Stimulated activated CD4-positive, alpha-beta T cell treated with anti-CD3 and anti-CD28 coated beads, Interleukin-15, amount 100 ng/mL, for 1 hour (primary cell): ENCODE measurements around the gene FHL2.

Source experiments
- DNase-seq, 2 donors: peaks; one replicate each; pipeline ENCODE4 v3.0.0-alpha.2; 2020; ENCODE audit warnings: low read depth in 1 of 2, low spot score in 1 of 2

The FHL2 gene

DNA sequence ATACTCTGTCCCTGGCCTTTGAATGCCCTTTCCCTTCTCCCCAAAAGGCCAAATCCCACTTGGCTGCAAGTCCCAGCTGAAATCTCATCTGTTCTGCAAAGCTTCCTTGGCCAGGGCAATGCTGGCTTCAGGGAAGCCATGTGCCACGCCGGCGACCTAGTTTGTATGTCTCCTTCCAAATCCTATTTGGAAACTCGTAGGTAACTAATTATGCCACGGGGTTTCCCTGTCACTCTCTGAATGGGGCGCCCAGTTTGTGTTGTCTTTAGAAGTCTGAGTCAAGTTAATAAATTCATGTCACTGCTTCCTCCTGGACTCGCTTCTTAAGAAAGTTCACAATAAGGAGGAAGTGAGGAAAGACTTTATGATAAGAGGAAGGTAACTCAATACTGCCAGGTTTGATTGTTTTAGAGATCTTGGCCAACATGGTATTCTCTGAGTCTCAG is 19.1 kb downstream of the FHL2 start:
- DNase-seq = no peak

- DNase-seq = no peak
Measured at GRCh38 chr2:105378921-105379383, 19.9 kb downstream of the FHL2 start.

DNA sequence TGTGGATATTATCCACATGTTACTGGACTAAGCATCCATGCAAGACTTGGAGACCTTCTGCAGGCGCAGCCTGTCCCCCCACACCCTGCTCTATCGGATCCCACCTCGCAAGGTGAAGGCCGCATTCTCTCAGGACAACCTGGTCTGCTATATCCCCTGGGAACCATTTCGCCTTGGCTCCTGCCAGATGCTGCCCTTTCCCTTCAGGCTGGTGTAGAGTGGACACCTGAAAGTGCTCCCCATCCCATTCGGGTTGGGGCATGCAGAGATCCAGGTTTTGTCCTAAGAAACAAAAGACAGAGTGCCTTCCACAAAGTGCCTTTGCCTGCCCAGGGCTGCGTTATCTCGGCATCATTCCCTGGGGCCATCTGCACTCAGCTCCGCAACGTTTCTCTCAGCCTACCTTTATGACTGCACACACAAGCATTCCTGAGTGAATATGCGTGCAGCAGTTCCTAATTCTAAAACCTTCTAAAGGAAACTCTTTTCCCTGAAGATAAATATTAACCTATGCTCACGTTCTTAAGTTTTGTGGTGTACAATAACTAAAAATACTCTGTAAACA is 20.5 kb downstream of the FHL2 start:
- no peak for DNase-seq

GRCh38 chr2:105377871-105378270 is 21.0 kb downstream of the FHL2 start:
- no peak for DNase-seq

GRCh38 chr2:105376789-105377240 is 22.0 kb downstream of the FHL2 start:
- DNase-seq = no peak

DNA sequence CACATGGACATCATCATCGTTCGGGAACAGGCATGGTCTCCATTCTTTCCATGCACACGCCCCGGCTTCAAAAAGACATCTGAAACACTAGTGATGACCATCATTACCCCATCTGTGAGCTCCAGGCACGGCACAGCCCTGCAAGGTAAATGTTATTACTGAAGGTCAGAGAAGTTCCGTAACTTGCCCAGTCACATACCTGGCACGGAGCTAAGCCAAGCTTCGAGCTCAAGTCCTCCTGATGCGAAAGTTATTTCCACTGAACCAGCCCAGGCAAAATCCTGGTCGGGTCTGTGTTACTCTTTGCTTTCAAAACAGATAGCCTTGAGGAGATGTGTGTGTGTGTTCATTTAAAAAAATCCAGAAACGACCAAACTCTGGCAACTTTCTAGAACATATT is 22.8 kb downstream of the FHL2 start:
- no peak for DNase-seq

DNA sequence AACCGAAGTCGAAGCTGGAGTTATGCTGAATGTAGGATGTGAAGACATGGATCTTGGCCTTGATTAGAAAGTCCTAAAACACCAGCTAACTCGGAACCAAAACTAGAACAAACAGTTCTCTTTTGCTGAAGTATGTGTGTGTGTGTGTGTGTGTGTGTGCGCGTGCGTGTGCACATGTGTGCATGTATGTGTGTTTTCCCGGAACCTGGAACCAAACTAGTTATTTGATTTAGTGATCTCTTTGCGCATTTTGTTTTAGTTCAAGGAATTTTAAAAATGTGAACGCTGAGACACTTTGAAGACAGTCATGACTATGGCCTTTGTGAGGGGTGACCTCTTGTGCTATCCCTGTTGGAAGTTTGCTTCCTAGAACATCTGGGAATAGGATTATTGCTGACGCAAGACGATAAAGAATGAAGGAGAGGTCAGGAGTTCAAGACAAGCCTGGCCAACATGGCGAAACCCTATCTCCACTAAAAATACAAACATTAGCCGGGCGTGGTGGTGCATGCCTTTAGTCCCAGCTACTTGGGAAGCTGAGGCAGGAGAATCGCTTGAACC is 23.8 kb downstream of the FHL2 start:
- DNase-seq = no peak

GRCh38 chr2:105373895-105374401 is 24.9 kb downstream of the FHL2 start:
- no peak for DNase-seq

GRCh38 chr2:105373344-105373781 is 25.5 kb downstream of the FHL2 start:
- no peak for DNase-seq

GRCh38 chr2:105371810-105372209 is 27.0 kb downstream of the FHL2 start:
- no peak for DNase-seq

GRCh38 chr2:105371156-105371555 is 27.7 kb downstream of the FHL2 start:
- DNase-seq = no peak

- DNase-seq = peak; percentile 69 to 79
Measured at GRCh38 chr2:105369777-105370690, 28.8 kb downstream of the FHL2 start.

GRCh38 chr2:105368759-105369408 is 30.0 kb downstream of the FHL2 start:
- no peak for DNase-seq

- DNase-seq = no peak
Measured at GRCh38 chr2:105365206-105365605, 33.6 kb downstream of the FHL2 start.

DNA sequence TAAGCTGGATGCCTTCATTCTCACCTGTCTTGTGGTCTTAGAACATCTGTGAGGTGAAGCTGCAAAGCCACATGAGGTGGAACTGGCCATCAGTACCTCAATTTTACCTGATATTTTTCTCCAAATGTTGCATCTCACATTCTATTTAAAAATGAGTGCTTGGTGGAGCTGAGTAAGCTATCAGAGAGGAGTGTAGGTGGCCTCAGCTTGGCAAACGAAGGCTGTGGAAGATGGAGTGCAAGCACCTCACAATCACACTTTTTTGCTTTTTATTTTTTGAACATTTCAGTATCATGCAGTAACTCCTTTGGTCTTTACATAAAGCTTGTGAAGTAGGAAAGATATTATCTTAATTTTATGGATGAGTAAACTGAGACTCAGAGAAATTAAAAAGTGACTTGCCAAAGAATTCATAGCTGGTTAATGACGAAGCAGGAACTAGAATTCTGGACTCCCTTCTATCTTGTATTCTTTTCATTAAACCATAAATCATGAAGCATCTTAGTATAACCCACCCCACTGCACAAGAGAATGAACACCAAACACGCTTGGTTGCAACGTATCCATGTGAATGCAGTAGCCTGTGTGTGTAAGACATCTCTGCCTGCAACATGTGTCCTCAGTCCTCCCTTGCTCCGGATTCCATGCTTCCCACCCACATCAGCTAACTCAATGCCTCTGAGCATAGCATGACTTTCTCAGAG is 34.3 kb downstream of the FHL2 start:
- DNase-seq = no peak

DNA sequence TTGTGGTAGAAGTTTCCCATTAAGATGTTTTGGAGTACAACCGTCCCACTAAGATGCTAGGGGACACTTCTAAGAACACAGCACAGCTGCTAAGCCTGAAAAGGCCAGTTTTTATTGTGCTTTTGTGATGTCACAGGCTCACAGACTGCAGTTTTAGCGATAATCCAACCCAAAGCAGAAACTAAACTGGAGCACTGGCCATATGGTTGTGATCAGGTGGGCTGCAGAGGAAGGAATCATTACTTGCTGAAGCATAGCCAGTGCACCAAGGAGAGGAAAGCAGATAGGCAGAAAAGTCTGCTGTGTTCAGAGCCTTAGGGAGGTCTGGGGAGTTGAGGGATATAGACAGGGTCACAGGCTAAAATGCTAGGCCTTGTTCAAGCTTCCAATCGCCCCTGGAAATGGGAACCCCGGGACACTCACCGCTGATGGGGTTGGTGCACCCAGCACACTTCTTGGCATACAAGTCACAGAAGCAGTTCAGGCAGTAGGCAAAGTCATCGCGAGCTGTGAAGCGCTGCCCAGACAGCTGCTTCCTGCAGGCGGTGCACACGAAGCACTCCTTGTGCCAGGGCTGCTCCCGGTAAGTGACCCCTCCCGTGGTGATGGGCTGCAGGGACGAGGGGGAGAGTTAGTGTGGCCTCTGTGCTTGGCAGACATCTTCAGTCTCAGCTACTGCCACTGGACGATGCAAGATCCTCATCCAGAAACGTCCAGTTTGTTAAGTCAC is 35.8 kb downstream of the FHL2 start:
- no peak for DNase-seq

- DNase-seq = no peak
Measured at GRCh38 chr2:105361102-105361889, 37.6 kb downstream of the FHL2 start.

DNA sequence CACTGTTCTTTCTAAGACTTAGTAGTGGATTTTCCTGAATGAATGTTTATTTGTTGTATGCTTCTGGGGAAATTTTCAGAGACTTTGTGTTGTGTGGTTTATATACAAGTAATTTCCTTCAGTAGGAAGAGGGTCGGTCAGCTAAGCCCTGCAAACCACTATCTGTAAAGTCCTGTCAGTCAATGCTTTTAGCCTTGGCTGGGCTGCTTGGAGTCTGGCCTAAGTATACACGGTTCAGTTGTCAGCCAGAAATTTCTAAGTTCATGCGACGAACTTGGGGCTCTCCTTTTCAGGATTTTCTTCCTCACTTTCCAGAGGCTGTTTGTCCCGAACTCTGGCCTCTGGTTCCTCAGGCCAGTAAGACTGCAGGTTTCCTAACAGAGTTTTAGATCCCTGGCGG is 40.3 kb downstream of the FHL2 start:
- no peak for DNase-seq

DNA sequence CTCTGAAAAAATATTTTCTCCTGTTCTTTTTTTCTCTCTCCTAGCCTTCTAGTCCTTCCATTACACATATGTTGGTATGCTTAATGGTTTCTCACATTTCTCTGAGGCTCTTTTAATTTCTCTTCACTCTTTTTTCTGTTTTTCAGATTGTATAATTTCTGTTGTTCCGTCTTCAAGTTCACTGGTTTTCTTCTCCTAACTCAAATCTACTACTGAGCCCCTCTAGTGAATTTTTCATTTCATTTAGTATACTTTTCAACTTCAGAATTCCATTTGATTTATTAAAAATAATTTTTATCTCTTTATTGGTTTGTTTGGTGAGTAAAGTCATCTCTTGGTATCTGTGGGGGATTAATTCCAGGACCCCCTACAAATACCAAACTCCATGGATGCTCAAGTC is 41.7 kb downstream of the FHL2 start:
- DNase-seq = no peak
